SK-N-SH (cell line): ENCODE measurements around the gene TSSK3. TPM values are rescaled to one million over a fixed set of nuclear protein-coding genes. Genes with fewer than 3 reads are reported as not detected.
"Not testable (repeated sequence)": the region's sequence is repeated elsewhere in the genome, so short reads cannot be mapped to it uniquely, and the experiment has no call there.

Source experiments
- CTCF ChIA-PET: fragments of 300-600, 350-600 bp; formaldehyde crosslinking; extraction: SDS; loops from one replicate; lab custom pipeline; 2021; lab: Yijun Ruan, JAX
- POLR2A ChIA-PET: fragments of 350-600 bp; sonication (Branson Sonifier 250); formaldehyde crosslinking; extraction: SDS; loops from one replicate; lab custom pipeline; 2020; ENCODE audit warnings: antibody characterized with exemption, inconsistent platforms; lab: Yijun Ruan, JAX
- DNase-seq: peaks from one replicate; pipeline ENCODE4 v3.0.0; 2012
- H2AFZ ChIP-seq: fragments of 200-600 bp; sonication (generic); 2 replicates; pipeline ENCODE4 v1.8.1; 2016; ENCODE audit warnings: antibody characterized with exemption, mild to moderate bottlenecking, low read depth
- H3F3A ChIP-seq: fragments of 200-600 bp; sonication (generic); replicated peaks from 2 replicates; pipeline ENCODE3; 2016; ENCODE audit warnings: antibody characterized with exemption, mild to moderate bottlenecking; ENCODE audit not compliant: insufficient read depth
- H3K27ac ChIP-seq, 2 experiments: fragments of 200-500 bp in 1 of 2; fragments of 200-600 bp in 1 of 2; sonication (Bioruptor generic) in 1 of 2; sonication (generic), shearing (Covaris generic) in 1 of 2; 2 replicates each; pipeline versions ENCODE4 v1.5.1 to v1.6.1; 2014 to 2016; ENCODE audit warnings: low read depth in 2 of 2, inconsistent platforms in 1 of 2, low read length in 1 of 2, mild to moderate bottlenecking in 1 of 2, mixed read lengths in 1 of 2
- H3K27me3 ChIP-seq: fragments of 200-600 bp; sonication (generic), shearing (Covaris generic); 2 replicates; pipeline ENCODE4 v1.6.1; 2016; ENCODE audit warnings: mixed run types; ENCODE audit not compliant: insufficient read depth
- H3K36me3 ChIP-seq, 2 experiments: fragments of 200-500 bp in 1 of 2; fragments of 200-600 bp in 1 of 2; sonication (Bioruptor generic) in 1 of 2; sonication (generic) in 1 of 2; replicated peaks in 1 of 2; 2 replicates each; pipeline versions ENCODE3 to v1.5.1; 2014 to 2016; ENCODE audit warnings: low read length in 1 of 2, mild to moderate bottlenecking in 1 of 2; ENCODE audit not compliant: insufficient read depth in 2 of 2, control insufficient read depth in 1 of 2
- H3K4me1 ChIP-seq, 2 experiments: fragments of 200-500 bp in 1 of 2; fragments of 200-600 bp in 1 of 2; sonication (Bioruptor generic) in 1 of 2; sonication (generic), shearing (Covaris generic) in 1 of 2; 2 replicates each; pipeline versions ENCODE4 v1.5.1 to v1.6.1; 2014 to 2016; ENCODE audit warnings: low read depth in 1 of 2, low read length in 1 of 2, mixed run types in 1 of 2; ENCODE audit not compliant: insufficient read depth in 2 of 2, control insufficient read depth in 1 of 2
- H3K4me2 ChIP-seq: fragments of 200-600 bp; sonication (generic), shearing (Covaris generic); 2 replicates; pipeline ENCODE4 v1.6.1; 2017; ENCODE audit warnings: mixed run types
- H3K4me3 ChIP-seq, 2 experiments: fragments of 200-500 bp in 1 of 2; fragments of 200-600 bp in 1 of 2; sonication (Bioruptor generic) in 1 of 2; sonication (generic), shearing (Covaris generic) in 1 of 2; 2 replicates each; pipeline versions ENCODE4 v1.5.1 to v1.8.1; 2014 to 2016; ENCODE audit warnings: low read depth in 2 of 2, inconsistent platforms in 1 of 2, low read length in 1 of 2, mild to moderate bottlenecking in 1 of 2, mixed read lengths in 1 of 2, moderate library complexity in 1 of 2
- H3K79me2 ChIP-seq: fragments of 200-600 bp; sonication (generic); 2 replicates; pipeline ENCODE4 v1.8.1; 2017; ENCODE audit warnings: mild to moderate bottlenecking; ENCODE audit not compliant: insufficient read depth
- H3K9ac ChIP-seq: fragments of 200-600 bp; sonication (generic); 2 replicates; pipeline ENCODE4 v1.6.1; 2017; ENCODE audit warnings: mixed run types
- H3K9me2 ChIP-seq: fragments of 200-600 bp; sonication (generic); 2 replicates; pipeline ENCODE4 v1.6.1; 2017; ENCODE audit warnings: mixed run types
- H3K9me3 ChIP-seq: fragments of 200-600 bp; sonication (generic); 2 replicates; pipeline ENCODE4 v1.6.1; 2017; ENCODE audit warnings: mixed run types, mild to moderate bottlenecking, moderate library complexity
- H4K20me1 ChIP-seq: fragments of 200-600 bp; sonication (generic); 2 replicates; pipeline ENCODE4 v1.6.1; 2017; ENCODE audit warnings: mild to moderate bottlenecking, mixed run types; ENCODE audit not compliant: insufficient read depth
- CHD2 ChIP-seq: fragments of 150-350 bp; IDR thresholded peaks from 2 replicates; pipeline ENCODE4 v1.6.1; 2018; ENCODE audit warnings: low read length; ENCODE audit not compliant: partially characterized antibody
- FOXM1 ChIP-seq: IDR thresholded peaks from 2 replicates; pipeline ENCODE4 v1.4.0; 2012; ENCODE audit warnings: low read depth, mild to moderate bottlenecking
- GABPA ChIP-seq: IDR thresholded peaks from 2 replicates; pipeline ENCODE4 v1.4.0; 2012; ENCODE audit warnings: low read depth, mild to moderate bottlenecking
- IRF3 ChIP-seq: fragments of 150-350 bp; IDR thresholded peaks from 2 replicates; pipeline ENCODE4 v1.6.1; 2016; ENCODE audit warnings: mild to moderate bottlenecking, low read depth, low read length
- MAX ChIP-seq: IDR thresholded peaks from 2 replicates; pipeline ENCODE4 v1.4.0; 2012; ENCODE audit warnings: low read depth
- MXI1 ChIP-seq: IDR thresholded peaks from 2 replicates; pipeline ENCODE4 v1.6.1; 2012; ENCODE audit warnings: mild to moderate bottlenecking, low read depth, low read length, improper control_type of control experiment
- NRF1 ChIP-seq: IDR thresholded peaks from 2 replicates; pipeline ENCODE4 v1.6.1; 2012; ENCODE audit warnings: low read depth, mild to moderate bottlenecking, low read length
- PBX3 ChIP-seq: IDR thresholded peaks from 2 replicates; pipeline ENCODE4; 2012
- POLR2AphosphoS5 ChIP-seq: IDR thresholded peaks from 2 replicates; pipeline ENCODE4 v1.6.1; 2012; ENCODE audit warnings: low read depth, low read length
- RCOR1 ChIP-seq: fragments of 150-350 bp; IDR thresholded peaks from 2 replicates; pipeline ENCODE4 v1.6.1; 2017; ENCODE audit warnings: antibody characterized with exemption, low read length
- SIN3A ChIP-seq: IDR thresholded peaks from 2 replicates; pipeline ENCODE4 v1.6.1; 2012; ENCODE audit warnings: low read depth, mild to moderate bottlenecking, low read length, moderate library complexity, borderline replicate concordance
- SMC3 ChIP-seq: IDR thresholded peaks from 2 replicates; pipeline ENCODE4 v1.6.1; 2012; ENCODE audit warnings: low read depth, low read length, improper control_type of control experiment
- TAF1 ChIP-seq: IDR thresholded peaks from 2 replicates; pipeline ENCODE4 v1.6.1; 2012; ENCODE audit warnings: low read depth, mild to moderate bottlenecking, low read length, moderate library complexity, borderline replicate concordance
- TCF12 ChIP-seq: IDR thresholded peaks from 2 replicates; pipeline ENCODE4 v1.4.0; 2012
- TEAD4 ChIP-seq: IDR thresholded peaks from 2 replicates; pipeline ENCODE4 v1.4.0; 2012; ENCODE audit warnings: mild to moderate bottlenecking, borderline replicate concordance; ENCODE audit not compliant: insufficient read depth
- USF2 ChIP-seq: fragments of 150-350 bp; IDR thresholded peaks from 2 replicates; pipeline ENCODE4 v1.6.1; 2017; ENCODE audit warnings: antibody characterized with exemption, low read length, low read depth, borderline replicate concordance
- ZBTB33 ChIP-seq: IDR thresholded peaks from 2 replicates; pipeline ENCODE4 v1.4.0; 2012; ENCODE audit warnings: low read depth, borderline replicate concordance
- WGBS: methylation state at CpG from one replicate; pipeline ENCODE4 v1.1.6; 2017; ENCODE audit warnings: low lambda C conversion rate; 5-methylcytosine and 5-hydroxymethylcytosine counted together
- polyA plus RNA-seq, 3 experiments: library from polyadenylated mRNA; depleted of rRNA; stranded (reverse); fragments of >200 nt; gene quantifications; 2 replicates each; pipeline ENCODE4 v1.2.3, GENCODE V29; 2012

The TSSK3 gene
- polyA plus RNA-seq, 1 of the 3 experiments (the other 2 are of a cell fraction), result 0.28 TPM

GRCh38 chr1:32394890-32395432, 32.6 kb downstream of the TSSK3 start:
- H3K9ac ChIP-seq, result peak overlapping the region; percentile 89
- peak overlapping the region; percentile 80 for H3K4me2 ChIP-seq
- peaks cover 48% of the 10 kb centered on the region for H3K79me2 ChIP-seq
- no peaks in the 10 kb centered on the region for H3K27me3 ChIP-seq
- POLR2A ChIA-PET, result interaction anchor here (0.6 to 1.5 kb wide), 8 partner anchors 16 to 256 kb away, joined by 3 to 6 read pairs (median 4); partner anchors contain the start of genes MARCKSL1, RBBP4 and ZBTB8OS
- peaks cover 16% of the 10 kb centered on the region for H3F3A ChIP-seq
- no peaks in the 10 kb centered on the region for H3K9me3 ChIP-seq
- peaks cover 5 to 15% of the 10 kb centered on the region in 2 experiments for H3K36me3 ChIP-seq
- CTCF ChIA-PET, result interaction anchor here (0.6 to 2.2 kb wide), 4 partner anchors 18 to 435 kb away, joined by 3 to 8 read pairs (median 4); no protein-coding TSS in a partner anchor
- H3K4me1 ChIP-seq, result peaks cover 0 to 7% of the 10 kb centered on the region in 2 experiments; a peak in 2 of 4 replicates
- H3K27ac ChIP-seq, result peak overlapping the region; percentile 92 to 95
- H3K9me2 ChIP-seq, result no peaks in the 10 kb centered on the region
- TF ChIP-seq SMC3 (no peak), PBX3 (no peak), SIN3A (no peak; the same call in 1 of the 2 replicates), TAF1 (no peak), MXI1 (peak; percentile 56; the same call in 1 of the 2 replicates), NRF1 (no peak), CHD2 (no peak), FOXM1 (no peak), USF2 (no peak), MAX (peak; percentile 29), ZBTB33 (no peak), IRF3 (no peak), GABPA (no peak), POLR2AphosphoS5 (peak; percentile 69; the same call in 1 of the 2 replicates), RCOR1 (peak; percentile 95; the same call in 1 of the 2 replicates), TCF12 (no peak), TEAD4 (no peak)
- under 1% methylated on average over 11 of the region's 14 CpGs for WGBS
- H2AFZ ChIP-seq, result peak overlapping the region; percentile 98
- no peak for DNase-seq
- H4K20me1 ChIP-seq, result no peaks in the 10 kb centered on the region
- H3K4me3 ChIP-seq, result peak overlapping the region; percentile 83 to 84

- 91% methylated on average over 5 of the region's 5 CpGs for WGBS
- not testable (repeated sequence) for H3K9me3 ChIP-seq, H3K36me3 ChIP-seq, H4K20me1 ChIP-seq, H3K9ac ChIP-seq, H3K4me3 ChIP-seq, H3K27me3 ChIP-seq, DNase-seq, H3K4me1 ChIP-seq, H3K27ac ChIP-seq, H3K9me2 ChIP-seq, H2AFZ ChIP-seq, H3K4me2 ChIP-seq
- Histone ChIP-seq H3F3A (peaks cover 19% of the 10 kb centered on the region), H3K79me2 (peaks cover 32% of the 10 kb centered on the region)
- ChIA-PET CTCF (interaction anchor here (1.8 kb wide), 1 partner anchor 17 kb away, joined by 8 read pairs; no protein-coding TSS in a partner anchor), POLR2A (interaction anchor here (1.1 kb wide), 1 partner anchor 60 kb away, joined by 4 read pairs; the partner anchor contains the start of gene MARCKSL1)
Measured at GRCh38 chr1:32396524-32396923, 34.2 kb downstream of the TSSK3 start.
